Activated CD4-positive, alpha-beta T cell treated with anti-CD3 and anti-CD28 coated beads for 4 hours (primary cell): ENCODE results near the gene FCGBP.
"Not testable (repeated sequence)": the region's sequence is repeated elsewhere in the genome, so short reads cannot be mapped to it uniquely, and the experiment has no call there.

Experiments
- DNase-seq, 2 donors: peaks; one replicate each; pipeline ENCODE4 v3.0.0-alpha.2; 2020

Gene FCGBP

GRCh38 chr19:39887456-39887951 is 46.9 kb downstream of the FCGBP start:
- not testable (repeated sequence) for DNase-seq

- DNase-seq = not testable (repeated sequence)
Observed at GRCh38 chr19:39885821-39886554, 48.4 kb downstream of the FCGBP start.

- not testable (repeated sequence) for DNase-seq
Observed at GRCh38 chr19:39884721-39885120, 49.7 kb downstream of the FCGBP start.
